NCI-H2196 (cell line): ENCODE data around the gene FTCDNL1.

Source experiments
- DNase-seq: peaks from one replicate; lab custom pipeline; 2025; ENCODE audit not compliant: unreplicated experiment; lab: John Stamatoyannopoulos, UW

The FTCDNL1 gene

GRCh38 chr2:199792381-199792780 lies 58.6 kb downstream of the FTCDNL1 start:
- DNase-seq: no peak

- DNase-seq: no peak
Measured at GRCh38 chr2:199791326-199791725, 59.7 kb downstream of the FTCDNL1 start.

GRCh38 chr2:199784512-199784911 lies 66.5 kb downstream of the FTCDNL1 start:
- no peak for DNase-seq

- no peak for DNase-seq
Measured at GRCh38 chr2:199779589-199779988, 71.4 kb downstream of the FTCDNL1 start.

GRCh38 chr2:199778655-199779054 lies 72.3 kb downstream of the FTCDNL1 start:
- DNase-seq: no peak

GRCh38 chr2:199777916-199778315 lies 73.1 kb downstream of the FTCDNL1 start:
- no peak for DNase-seq

- no peak for DNase-seq
Measured at GRCh38 chr2:199777315-199777714, 73.7 kb downstream of the FTCDNL1 start.

GRCh38 chr2:199775267-199775666 lies 75.7 kb downstream of the FTCDNL1 start:
- DNase-seq: no peak

- no peak for DNase-seq
Measured at GRCh38 chr2:199772035-199772976, 78.7 kb downstream of the FTCDNL1 start.

- no peak for DNase-seq
Measured at GRCh38 chr2:199770716-199771115, 80.3 kb downstream of the FTCDNL1 start.

- DNase-seq: no peak
Measured at GRCh38 chr2:199765646-199766045, 85.3 kb downstream of the FTCDNL1 start.

- DNase-seq: no peak
Measured at GRCh38 chr2:199764273-199764800, 86.7 kb downstream of the FTCDNL1 start.

- no peak for DNase-seq
Measured at GRCh38 chr2:199762963-199763362, 88.0 kb downstream of the FTCDNL1 start.

- no peak for DNase-seq
Measured at GRCh38 chr2:199760574-199760973, 90.4 kb downstream of the FTCDNL1 start.

- DNase-seq: peak; percentile 62
Measured at GRCh38 chr2:199757233-199757870, 93.6 kb downstream of the FTCDNL1 start.

GRCh38 chr2:199756743-199757142 lies 94.2 kb downstream of the FTCDNL1 start:
- DNase-seq: no peak

GRCh38 chr2:199756211-199756610 lies 94.8 kb downstream of the FTCDNL1 start:
- no peak for DNase-seq

GRCh38 chr2:199754766-199755165 lies 96.2 kb downstream of the FTCDNL1 start:
- DNase-seq: no peak

- DNase-seq: no peak
Measured at GRCh38 chr2:199751492-199752120, 99.4 kb downstream of the FTCDNL1 start.

GRCh38 chr2:199749571-199749970 lies 101.4 kb downstream of the FTCDNL1 start:
- no peak for DNase-seq

- DNase-seq: no peak
Measured at GRCh38 chr2:199744724-199745123, 106.3 kb downstream of the FTCDNL1 start.

- DNase-seq: no peak
Measured at GRCh38 chr2:199744260-199744659, 106.7 kb downstream of the FTCDNL1 start.
